Activated CD8-positive, alpha-beta memory T cell treated with anti-CD3 and anti-CD28 coated beads for 36 hours (primary cell): ENCODE measurements around the gene SNED1. TPM values are rescaled to one million over a fixed set of nuclear protein-coding genes. Genes with fewer than 3 reads are reported as not detected.

Experiments
- CTCF ChIA-PET: fragments of 350-600 bp; sonication (Branson Sonifier 250); formaldehyde crosslinking; loops from one replicate; lab custom pipeline; 2021; ENCODE audit warnings: antibody characterized with exemption; lab: Charles Lee
- POLR2A ChIA-PET: fragments of 350-600 bp; sonication (Branson Sonifier 250); formaldehyde crosslinking; loops from one replicate; lab custom pipeline; 2021; ENCODE audit warnings: antibody characterized with exemption; lab: Charles Lee
- total RNA-seq, 2 experiments: library from RNA; stranded (reverse); gene quantifications; one replicate each; pipeline ENCODE4 v1.2.3, GENCODE V29; 2021

The SNED1 gene
- total RNA-seq, 2 experiments from 2014 or later, result 0.53 to 0.63 TPM

DNA sequence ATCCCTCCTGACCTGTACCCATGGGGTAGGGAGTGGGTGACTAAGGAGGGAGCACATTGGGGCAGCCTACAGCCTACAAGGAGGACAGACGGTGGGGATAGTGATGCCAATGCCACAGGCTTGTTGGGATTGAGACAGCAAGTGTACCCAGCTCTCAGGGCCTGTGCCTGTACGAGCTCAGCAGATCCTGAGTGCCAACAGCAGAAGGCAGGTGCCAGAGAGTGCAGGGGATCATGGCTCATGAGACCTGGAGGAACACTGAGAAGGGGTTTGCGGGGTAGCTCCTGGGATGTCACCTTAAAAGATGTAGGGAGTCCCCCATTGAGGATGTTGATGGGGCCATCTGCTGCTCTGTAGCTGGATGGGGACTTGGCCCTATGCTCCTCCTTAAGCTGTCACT lies 10.3 kb upstream of the SNED1 start:
- CTCF ChIA-PET, result interaction anchor here (1.1 kb wide), 1 partner anchor 245 kb away, joined by 3 read pairs; no protein-coding TSS in a partner anchor
- POLR2A ChIA-PET, result no interaction called here

DNA sequence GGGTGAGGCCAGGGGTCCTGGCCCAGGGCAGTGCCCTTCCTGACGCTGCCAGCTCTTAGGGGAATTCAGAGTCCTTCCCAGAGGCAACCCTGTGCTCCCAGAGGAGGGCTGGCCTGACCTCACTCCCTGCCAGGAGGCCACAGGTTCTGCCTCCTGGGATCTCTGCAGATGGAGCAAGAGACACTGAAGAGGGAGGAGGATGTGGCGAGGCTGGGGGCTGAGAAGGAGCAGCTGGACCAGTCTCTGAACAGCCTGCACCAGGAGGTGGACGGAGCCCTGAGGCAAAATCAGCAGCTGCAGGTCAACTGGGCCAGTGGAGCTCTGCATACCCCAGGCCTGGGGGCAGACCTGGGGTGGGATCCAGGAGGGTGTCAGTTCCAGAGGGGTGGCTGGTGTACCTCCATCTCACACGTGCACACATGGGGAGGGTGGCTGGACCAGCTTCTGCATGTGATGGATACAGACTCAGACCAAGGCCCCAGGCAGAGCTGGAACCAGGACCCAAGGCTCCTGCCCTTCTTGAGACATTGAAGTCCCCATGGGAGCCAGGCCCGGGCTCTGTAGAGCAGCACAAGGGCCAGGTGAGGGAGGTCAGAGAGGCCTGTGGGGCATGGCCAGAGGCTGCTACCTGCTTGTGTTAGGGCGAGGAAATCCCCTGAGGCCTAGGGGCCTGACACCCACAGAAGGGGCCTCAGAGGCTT lies 9.7 kb upstream of the SNED1 start:
- CTCF ChIA-PET, result interaction anchor here (1.1 kb wide), 1 partner anchor 246 kb away, joined by 3 read pairs; no protein-coding TSS in a partner anchor
- POLR2A ChIA-PET, result no interaction called here

GRCh38 chr2:240989451-240990265 lies 8.8 kb upstream of the SNED1 start:
- ChIA-PET CTCF (no interaction called here), POLR2A (no interaction called here)

DNA sequence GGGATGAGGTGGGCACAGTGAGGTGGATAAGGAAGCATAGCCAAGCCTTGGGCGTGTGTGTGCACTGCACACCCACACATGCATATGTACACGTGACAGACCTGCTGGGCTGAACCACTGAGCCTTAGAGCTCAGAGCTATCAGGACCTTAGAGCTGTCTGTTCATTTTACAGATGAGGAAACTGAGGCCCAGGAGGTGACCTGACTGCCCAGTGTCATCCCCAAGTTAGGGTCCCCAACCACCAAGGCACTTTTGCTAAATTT lies 8.2 kb upstream of the SNED1 start:
- ChIA-PET POLR2A (no interaction called here), CTCF (no interaction called here)

- ChIA-PET POLR2A (no interaction called here), CTCF (no interaction called here)
These were observed 7.6 kb upstream of the SNED1 start for GRCh38 chr2:240990726-240991377.

GRCh38 chr2:240991378-240992263 lies 6.8 kb upstream of the SNED1 start:
- CTCF ChIA-PET, result no interaction called here
- POLR2A ChIA-PET, result no interaction called here

GRCh38 chr2:240992572-240993291 lies 5.7 kb upstream of the SNED1 start:
- POLR2A ChIA-PET, result no interaction called here
- CTCF ChIA-PET, result no interaction called here

DNA sequence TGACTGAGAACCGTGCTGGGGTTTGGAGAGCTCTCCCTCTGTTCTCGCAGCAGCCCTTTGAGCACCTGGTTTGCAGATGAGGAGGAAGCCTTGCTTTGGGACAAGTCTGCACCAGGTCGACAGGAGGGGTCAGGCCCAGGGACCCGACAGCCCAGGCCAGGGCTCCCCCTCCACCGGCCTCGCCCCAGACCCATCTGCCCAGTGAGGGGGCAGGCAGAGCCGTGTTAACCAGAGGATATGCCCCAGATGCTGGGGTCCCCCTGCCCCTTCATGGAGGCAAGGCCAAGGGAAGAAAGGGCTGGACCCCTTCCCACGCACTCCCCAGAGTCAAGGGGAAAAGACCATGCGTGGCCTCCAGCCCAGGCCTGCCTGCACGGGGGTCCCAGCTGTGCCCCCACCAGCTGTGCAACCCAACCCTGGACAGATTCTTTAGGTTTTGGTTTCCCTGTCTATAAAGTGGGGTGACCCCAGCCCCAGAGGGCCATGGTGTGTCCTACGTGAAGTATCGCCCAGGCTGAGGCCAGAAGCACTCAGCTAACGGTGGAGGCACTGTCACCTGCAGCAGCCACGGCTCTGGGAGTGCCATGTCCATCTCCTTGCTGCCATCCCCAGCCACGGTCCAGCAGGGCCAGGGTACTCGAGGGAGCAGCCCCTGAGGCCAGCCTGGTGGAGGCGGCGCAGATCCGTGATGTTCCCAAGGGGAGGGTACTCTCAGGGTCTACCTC lies 4.8 kb upstream of the SNED1 start:
- CTCF ChIA-PET, result no interaction called here
- POLR2A ChIA-PET, result no interaction called here

- POLR2A ChIA-PET, result no interaction called here
- CTCF ChIA-PET, result no interaction called here
These were observed 4.1 kb upstream of the SNED1 start for GRCh38 chr2:240994171-240994896.

GRCh38 chr2:240995041-240996021 lies 3.1 kb upstream of the SNED1 start:
- ChIA-PET CTCF (no interaction called here), POLR2A (no interaction called here)

GRCh38 chr2:240996161-240996833 lies 2.1 kb upstream of the SNED1 start:
- ChIA-PET POLR2A (no interaction called here), CTCF (interaction anchor here (0.6 kb wide), 1 partner anchor 27 kb away, joined by 3 read pairs; no protein-coding TSS in a partner anchor)

- POLR2A ChIA-PET, result no interaction called here
- CTCF ChIA-PET, result no interaction called here
These were observed 1.6 kb upstream of the SNED1 start for GRCh38 chr2:240996834-240997140.

- CTCF ChIA-PET, result no interaction called here
- POLR2A ChIA-PET, result no interaction called here
These were observed 1.1 kb upstream of the SNED1 start for GRCh38 chr2:240997141-240997855.

DNA sequence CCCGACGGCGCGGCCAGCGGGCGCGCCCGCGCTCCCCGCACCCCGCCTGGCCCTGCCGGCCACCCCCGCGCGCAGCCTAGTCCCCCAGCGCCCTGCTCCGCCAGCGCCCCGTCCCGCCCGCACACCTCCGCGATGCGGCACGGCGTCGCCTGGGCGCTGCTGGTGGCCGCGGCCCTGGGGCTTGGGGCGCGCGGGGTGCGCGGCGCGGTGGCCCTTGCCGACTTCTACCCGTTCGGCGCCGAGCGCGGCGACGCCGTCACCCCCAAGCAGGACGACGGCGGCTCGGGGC lies 232 bp downstream of the SNED1 start:
- POLR2A ChIA-PET, result no interaction called here
- CTCF ChIA-PET, result interaction anchor here (0.6 kb wide), 1 partner anchor 58 kb away, joined by 6 read pairs; no protein-coding TSS in a partner anchor

- ChIA-PET CTCF (interaction anchor here (0.6 kb wide), 1 partner anchor 57 kb away, joined by 6 read pairs; no protein-coding TSS in a partner anchor), POLR2A (no interaction called here)
These were observed 775 bp downstream of the SNED1 start for GRCh38 chr2:240998995-240999791.
